ENCODE results near the gene THEMIS2. TPM values are rescaled to one million over a fixed set of nuclear protein-coding genes. Genes with fewer than 3 reads are reported as not detected.
A peak's percentile ranks its signal among the peaks of the same experiment; 100 is the strongest.

THEMIS2 gene
- polyA plus RNA-seq, 1 donor from 2014 or later = 0.26 TPM

- Histone ChIP-seq H3K9me2 (ENCODE audit: insufficient read depth, low read length) (no peaks in the 10 kb centered on the region), H3K9me3 (ENCODE audit: low read length) (no peaks in the 10 kb centered on the region), H2AFZ (ENCODE audit: low read depth, low read length) (peak overlapping the region; percentile 94), H3K36me3 (ENCODE audit: insufficient read depth, low read length) (no peaks in the 10 kb centered on the region), H3K4me2 (ENCODE audit: low read length) (peak overlapping the region; percentile 10), H3F3A (ENCODE audit: insufficient read depth, low read length, poor library complexity, severe bottlenecking) (no peaks in the 10 kb centered on the region), H3K79me2 (replicated peaks; ENCODE audit: insufficient read depth, low read length) (peaks cover 4% of the 10 kb centered on the region), H3K9ac (ENCODE audit: low read length) (peak overlapping the region; percentile 29), H3K4me3 (ENCODE audit: low read length) (peak overlapping the region; percentile 98), H4K20me1 (ENCODE audit: insufficient read depth) (no peaks in the 10 kb centered on the region), H3K27me3 (ENCODE audit: insufficient read depth, low read depth, low read length) (no peaks in the 10 kb centered on the region), H3K27ac (ENCODE audit: low read length) (peak overlapping the region; percentile 77)
- TF ChIP-seq EZH2 (IDR thresholded peaks at IDR 0.05; ENCODE audit: borderline replicate concordance, insufficient read depth, low read length, poor library complexity, severe bottlenecking) (no peak), REST (IDR thresholded peaks at IDR 0.05; ENCODE audit: borderline replicate concordance) (no peak), EP300 (conservative IDR thresholded peaks at IDR 0.05; ENCODE audit: poor library complexity, severe bottlenecking) (peak; percentile 7), RAD21 (conservative IDR thresholded peaks at IDR 0.05) (no peak), MXI1 (conservative IDR thresholded peaks at IDR 0.05; ENCODE audit: poor library complexity, severe bottlenecking) (no peak), TAF1 (IDR thresholded peaks at IDR 0.05; ENCODE audit: low read depth) (no peak), SMC3 (conservative IDR thresholded peaks at IDR 0.05; ENCODE audit: poor library complexity) (no peak), CTCF (IDR thresholded peaks at IDR 0.05; ENCODE audit: poor library complexity, severe bottlenecking) (peak; percentile 3), POLR2AphosphoS5 (IDR thresholded peaks at IDR 0.05) (no peak)
Observed at GRCh38 chr1:27915082-27915575, 42.8 kb downstream of the THEMIS2 start.

- H3K4me2 ChIP-seq (ENCODE audit: low read length) = no peak overlapping the region
- no peaks in the 10 kb centered on the region for H3K27me3 ChIP-seq (ENCODE audit: insufficient read depth, low read depth, low read length)
- no peaks in the 10 kb centered on the region for H4K20me1 ChIP-seq (ENCODE audit: insufficient read depth)
- no peaks in the 10 kb centered on the region for H3K9me2 ChIP-seq (ENCODE audit: insufficient read depth, low read length)
- no peaks in the 10 kb centered on the region for H3F3A ChIP-seq (ENCODE audit: insufficient read depth, low read length, poor library complexity, severe bottlenecking)
- no peak overlapping the region for H3K4me3 ChIP-seq (ENCODE audit: low read length)
- no peak for TF ChIP-seq POLR2AphosphoS5 (IDR thresholded peaks at IDR 0.05)
- TF ChIP-seq EZH2 (IDR thresholded peaks at IDR 0.05; ENCODE audit: borderline replicate concordance, insufficient read depth, low read length, poor library complexity, severe bottlenecking) = no peak
- TF ChIP-seq EP300 (conservative IDR thresholded peaks at IDR 0.05; ENCODE audit: poor library complexity, severe bottlenecking) = no peak
- TF ChIP-seq CTCF (IDR thresholded peaks at IDR 0.05; ENCODE audit: poor library complexity, severe bottlenecking) = no peak
- no peak for TF ChIP-seq TAF1 (IDR thresholded peaks at IDR 0.05; ENCODE audit: low read depth)
- no peak for TF ChIP-seq SMC3 (conservative IDR thresholded peaks at IDR 0.05; ENCODE audit: poor library complexity)
- TF ChIP-seq RAD21 (conservative IDR thresholded peaks at IDR 0.05) = no peak
- no peak for TF ChIP-seq REST (IDR thresholded peaks at IDR 0.05; ENCODE audit: borderline replicate concordance)
- TF ChIP-seq MXI1 (conservative IDR thresholded peaks at IDR 0.05; ENCODE audit: poor library complexity, severe bottlenecking) = no peak
- H2AFZ ChIP-seq (ENCODE audit: low read depth, low read length) = no peak overlapping the region
- H3K36me3 ChIP-seq (ENCODE audit: insufficient read depth, low read length) = no peaks in the 10 kb centered on the region
- H3K9me3 ChIP-seq (ENCODE audit: low read length) = no peaks in the 10 kb centered on the region
- H3K9ac ChIP-seq (ENCODE audit: low read length) = no peak overlapping the region
- H3K79me2 ChIP-seq (replicated peaks; ENCODE audit: insufficient read depth, low read length) = no peaks in the 10 kb centered on the region
- H3K27ac ChIP-seq (ENCODE audit: low read length) = no peak overlapping the region
Observed at GRCh38 chr1:27922272-27922671, 49.9 kb downstream of the THEMIS2 start.

All from neural cell (in vitro differentiated cells).